ENCODE results near the gene MLPH. TPM values are rescaled to one million over a fixed set of nuclear protein-coding genes. Genes with fewer than 3 reads are reported as not detected.

MLPH gene
- total RNA-seq, result 2.8 and 5.4 TPM in 2 replicates

GRCh38 chr2:237486819-237487448, at the start of gene MLPH:
Gene MLPH (plus strand): TSS chr2:237487251. CDS start chr2:237493427, 6,176 bp downstream.

GRCh38 chr2:237566401-237567235, 79.6 kb downstream of the MLPH start, which contains the start of gene PRLH:
Gene PRLH (plus strand): TSS chr2:237566574. CDS start chr2:237566574, 0 bp downstream.

GRCh38 chr2:237590272-237591140, 103.5 kb downstream of the MLPH start, which contains the start of gene RAB17:
Gene RAB17 (minus strand): TSS chr2:237590734. CDS start chr2:237586154, 4,580 bp downstream.

Other genes starting within 250 kb of the MLPH start
- gene COL6A3, start 73.1 kb upstream of the MLPH start, total RNA-seq, result 1,632 and 2,334 TPM in 2 replicates
- gene PRLH, start 79.3 kb downstream of the MLPH start, total RNA-seq, result not detected in 2 replicates
- 0.17 and 0.47 TPM in 2 replicates for gene RAB17, start 103.5 kb downstream of the MLPH start, total RNA-seq
- 33.6 and 34.3 TPM in 2 replicates for gene LRRFIP1, start 140.3 kb downstream of the MLPH start, total RNA-seq

Measured in bronchial smooth muscle cell (primary cell).